GM18867 (cell line): ENCODE measurements around the gene LRCOL1.

ENCODE experiments used
- ATAC-seq: cut with Tn5 transposase; IDR thresholded peaks from one replicate; pipeline ENCODE4 v1.9.1; 2021; ENCODE audit warnings: mild to moderate bottlenecking, moderate library complexity; ENCODE audit not compliant: unreplicated experiment

LRCOL1 gene

GRCh38 chr12:132554845-132555630 lies 55.3 kb downstream of the LRCOL1 start:
- no peak for ATAC-seq
